Esophagus muscularis mucosa (tissue), 3 donors: ENCODE measurements around the gene DOCK2.

Experiments used
- CTCF ChIP-seq, 3 experiments: fragments of 200-600 bp in 2 of 3; fragments of 450-650 bp in 1 of 3; sonication (generic) in 2 of 3; IDR thresholded peaks; one replicate each; pipeline ENCODE4 v1.5.1; 2017 to 2019; ENCODE audit warnings: antibody characterized with exemption in 3 of 3, mild to moderate bottlenecking in 2 of 3, moderate library complexity in 1 of 3
- POLR2A ChIP-seq: fragments of 450-650 bp; IDR thresholded peaks from one replicate; pipeline ENCODE4 v1.6.1; 2017; ENCODE audit warnings: antibody characterized with exemption, moderate library complexity, mild to moderate bottlenecking, low read depth

GRCh38 chr5:169700611-169701010, 63.5 kb downstream of the DOCK2 start:
- TF ChIP-seq CTCF (IDR thresholded peaks at IDR 0.05) (no peak), POLR2A (no peak)
